Activated CD4-positive, alpha-beta T cell treated with anti-CD3 and anti-CD28 coated beads for 1 hour (primary cell): ENCODE measurements around the gene TRAT1.
"Not testable (repeated sequence)": the region's sequence is repeated elsewhere in the genome, so short reads cannot be mapped to it uniquely, and the experiment has no call there.

Source experiments
- DNase-seq: peaks from one replicate; pipeline ENCODE4 v3.0.0-alpha.2; 2020

The TRAT1 gene, protein sequence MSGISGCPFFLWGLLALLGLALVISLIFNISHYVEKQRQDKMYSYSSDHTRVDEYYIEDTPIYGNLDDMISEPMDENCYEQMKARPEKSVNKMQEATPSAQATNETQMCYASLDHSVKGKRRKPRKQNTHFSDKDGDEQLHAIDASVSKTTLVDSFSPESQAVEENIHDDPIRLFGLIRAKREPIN

DNA sequence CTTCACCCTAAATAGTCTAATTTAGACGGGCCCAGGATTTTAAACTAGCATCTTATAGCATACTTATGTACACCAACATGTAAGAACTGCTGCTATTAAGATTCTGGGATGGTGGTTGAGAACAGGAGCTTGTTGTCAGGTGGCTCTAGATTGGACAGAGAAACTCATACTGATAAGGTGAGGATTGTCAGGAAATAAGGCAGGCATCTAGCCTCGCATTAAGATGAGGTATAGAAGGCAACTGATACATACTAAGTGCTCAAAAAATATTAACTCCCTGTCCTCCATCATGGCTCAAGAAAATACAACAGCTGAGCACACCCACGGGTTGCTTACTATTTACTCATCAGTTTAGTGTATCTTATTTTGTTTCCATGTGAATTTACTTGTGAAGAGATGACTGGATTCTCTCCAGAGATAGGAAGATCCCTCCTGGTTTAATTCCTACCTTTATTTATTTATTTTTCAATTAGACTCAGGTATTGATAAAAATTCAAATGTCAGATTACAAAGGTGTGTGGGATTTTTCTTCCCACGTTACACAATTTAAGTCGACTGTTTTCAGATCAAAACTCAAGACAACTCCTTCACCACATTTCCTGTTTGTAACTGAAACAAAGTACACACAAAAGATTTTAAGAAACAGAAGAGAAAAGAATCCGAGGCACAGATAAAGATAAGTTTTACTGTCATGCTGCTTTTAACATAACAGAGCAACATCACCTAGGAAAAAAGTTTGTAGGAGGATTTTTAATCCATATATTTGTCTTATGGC lies at the start of gene TRAT1:
Gene TRAT1 (plus strand): TSS at position 664 of the 775 bp plus-strand sequence. CDS start 142 bp downstream, outside the sequence.
- DNase-seq = no peak

DNA sequence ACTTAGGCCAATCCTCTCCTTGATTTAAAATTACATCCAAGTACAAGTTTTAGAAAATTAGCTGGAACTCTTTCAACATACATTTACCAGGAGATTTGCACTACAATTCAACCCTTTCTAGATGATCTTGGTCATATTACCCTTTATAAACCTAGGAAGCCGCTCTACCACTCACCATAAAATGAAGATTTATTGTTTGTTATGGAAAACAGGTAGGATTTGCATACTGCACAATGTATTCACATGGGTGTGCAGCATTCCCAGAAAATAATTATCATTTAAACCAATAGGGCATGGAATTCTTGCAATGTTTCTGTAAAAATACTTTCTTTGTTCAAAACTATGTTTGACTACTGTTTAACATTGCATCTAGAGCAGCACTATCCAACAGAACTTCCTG lies 46.9 kb upstream of the TRAT1 start:
- no peak for DNase-seq

GRCh38 chr3:108779496-108779895 lies 43.1 kb upstream of the TRAT1 start:
- no peak for DNase-seq

DNA sequence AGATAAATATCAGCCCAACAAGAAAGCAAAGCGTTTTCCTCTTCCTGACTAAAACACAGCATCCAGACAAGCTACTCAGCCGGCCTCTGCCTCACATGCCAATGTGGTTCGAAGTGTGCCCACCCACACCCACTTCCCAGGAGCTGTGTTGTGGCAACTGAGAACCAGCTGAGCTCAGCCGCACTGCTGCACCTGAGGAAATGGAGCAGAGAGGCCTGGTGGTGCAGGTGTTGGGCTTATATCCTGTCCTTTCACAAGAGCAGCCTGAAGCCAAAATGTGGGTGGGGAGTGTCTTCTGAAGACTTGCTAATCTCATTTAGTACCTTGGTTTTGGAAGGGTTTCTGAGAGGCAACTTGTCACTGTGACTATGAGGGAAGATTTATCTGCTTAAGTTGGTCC lies 42.4 kb upstream of the TRAT1 start:
- no peak for DNase-seq

- DNase-seq = no peak
These were observed 31.1 kb upstream of the TRAT1 start for GRCh38 chr3:108791473-108791872.

- no peak for DNase-seq
These were observed 18.1 kb upstream of the TRAT1 start for GRCh38 chr3:108804437-108804836.

DNA sequence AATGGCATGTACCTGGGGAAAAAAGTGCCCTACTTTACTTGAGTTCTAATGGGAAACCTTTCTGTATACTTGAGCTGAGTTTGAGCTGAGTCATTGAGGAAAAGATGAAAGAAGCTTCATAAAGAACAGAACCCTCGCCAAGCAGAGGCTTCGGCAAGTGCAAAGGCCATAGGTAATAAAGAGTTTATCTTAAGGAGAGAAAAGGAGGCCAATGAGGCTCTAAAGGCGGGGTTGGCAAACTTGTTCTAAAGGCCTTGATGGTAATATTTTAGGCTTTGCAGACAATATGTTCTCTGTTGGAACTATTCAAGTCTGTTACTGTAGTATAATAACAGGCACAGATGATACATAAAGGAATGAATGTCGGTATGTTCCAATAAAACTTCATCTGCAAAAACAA lies 17.6 kb upstream of the TRAT1 start:
- no peak for DNase-seq

DNA sequence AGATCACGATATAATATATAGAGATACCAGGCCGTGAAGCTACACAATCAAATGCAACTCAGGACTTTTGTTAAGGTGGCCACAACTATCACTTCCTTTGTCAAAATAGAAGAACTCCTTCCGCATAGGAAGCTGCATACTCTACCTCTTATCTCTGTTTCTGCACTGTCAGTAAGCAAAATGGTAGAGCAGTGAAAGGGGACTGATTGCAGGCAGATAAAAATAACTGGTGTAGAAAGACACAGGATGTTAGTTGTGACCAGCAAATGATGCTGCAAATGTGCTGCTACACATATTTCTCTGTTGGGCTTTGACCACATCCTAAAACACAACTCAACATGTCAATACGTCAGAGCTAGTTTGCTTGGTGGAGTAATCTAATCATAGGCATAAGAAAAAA lies 16.3 kb upstream of the TRAT1 start:
- no peak for DNase-seq

DNA sequence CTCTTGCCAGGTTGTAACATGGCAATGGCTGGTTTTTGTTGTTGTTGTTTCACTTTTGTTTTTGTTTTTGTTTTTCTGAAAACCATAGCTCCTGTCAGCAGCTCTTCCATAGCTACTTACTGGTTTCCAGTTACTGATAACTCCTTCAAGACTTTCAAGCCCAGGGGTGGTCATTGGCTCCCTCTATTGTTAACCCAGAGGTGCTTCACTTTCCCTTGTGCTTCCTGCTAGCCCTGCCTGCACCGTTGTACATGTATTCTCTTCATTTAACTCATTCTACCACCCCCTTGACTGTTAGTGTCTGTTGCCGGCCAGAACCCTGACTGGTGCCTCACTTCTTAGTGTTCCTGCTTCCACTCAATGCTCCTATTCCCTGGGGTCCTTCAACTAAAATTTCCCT lies 4.2 kb upstream of the TRAT1 start:
- peak; percentile 33 for DNase-seq

- DNase-seq = no peak
These were observed 2.0 kb upstream of the TRAT1 start for GRCh38 chr3:108820586-108820985.

GRCh38 chr3:108823227-108823626 lies 641 bp downstream of the TRAT1 start:
- DNase-seq = no peak

- not testable (repeated sequence) for DNase-seq
These were observed 1.2 kb downstream of the TRAT1 start for GRCh38 chr3:108823803-108824202.

DNA sequence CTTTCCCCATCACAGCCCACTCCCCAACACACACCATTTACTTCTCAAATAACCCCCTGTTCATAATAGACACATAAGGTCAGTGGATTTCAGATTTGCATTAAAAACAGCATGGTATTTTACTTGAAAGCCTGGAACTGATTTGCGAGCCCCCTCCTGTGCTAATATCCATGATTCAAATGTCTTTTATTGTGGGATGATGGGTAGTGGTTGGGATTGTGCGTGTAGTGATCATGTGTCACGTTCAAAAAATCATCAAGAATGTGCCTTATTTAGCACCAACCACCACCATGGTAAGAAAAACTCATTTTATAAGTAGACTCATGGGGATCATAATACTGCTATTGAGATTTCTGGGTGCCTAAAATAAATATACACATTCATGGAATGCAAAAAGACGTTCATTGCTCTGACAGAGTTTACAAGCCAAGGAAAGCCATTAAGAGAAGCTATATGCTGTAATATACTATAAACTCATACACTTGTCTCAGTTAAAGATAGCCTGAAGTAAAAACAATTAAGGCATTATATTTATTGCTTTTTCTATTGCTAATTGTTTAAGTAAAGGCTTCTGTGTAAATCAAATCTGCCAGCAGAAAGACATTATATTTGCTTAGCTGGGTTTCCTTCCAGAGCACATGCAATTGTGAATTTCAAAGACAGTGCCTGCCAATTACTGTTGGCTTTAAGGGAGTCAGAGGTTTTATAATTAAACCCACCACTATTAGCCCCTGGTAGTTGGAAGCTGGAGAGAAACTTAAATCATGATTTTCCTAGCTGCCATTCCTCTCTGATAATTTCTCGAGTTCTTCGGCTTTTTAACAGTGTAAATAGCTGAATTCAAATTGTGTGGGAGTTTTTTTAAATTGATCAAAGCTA lies 4.0 kb downstream of the TRAT1 start:
- no peak for DNase-seq

GRCh38 chr3:108830381-108830780 lies 7.8 kb downstream of the TRAT1 start:
- no peak for DNase-seq

GRCh38 chr3:108830991-108831614 lies 8.5 kb downstream of the TRAT1 start:
- no peak for DNase-seq

GRCh38 chr3:108833611-108834010 lies 11.0 kb downstream of the TRAT1 start:
- DNase-seq = no peak

- DNase-seq = no peak
These were observed 12.0 kb downstream of the TRAT1 start for GRCh38 chr3:108834551-108834950.

GRCh38 chr3:108835101-108835500 lies 12.5 kb downstream of the TRAT1 start:
- DNase-seq = no peak

DNA sequence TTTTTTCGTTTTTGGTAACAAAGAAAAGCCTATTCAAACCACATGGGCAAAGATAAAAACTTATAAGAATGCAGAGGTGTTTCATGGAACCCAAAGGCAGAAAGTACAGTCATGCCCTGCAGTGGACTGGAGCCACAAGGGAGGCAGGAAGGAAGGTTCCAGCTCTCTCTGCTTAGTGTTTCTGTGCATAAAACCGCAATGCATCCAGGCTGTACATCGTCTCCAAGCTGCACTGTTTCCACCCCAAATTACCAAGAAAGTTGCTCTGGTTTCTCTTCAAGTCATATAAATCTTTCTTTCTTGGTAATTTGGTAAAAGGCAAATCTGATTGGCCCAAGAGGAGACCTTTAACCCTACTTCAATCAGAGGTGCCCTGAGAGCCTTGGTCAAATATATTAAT lies 15.8 kb downstream of the TRAT1 start:
- DNase-seq = no peak

DNA sequence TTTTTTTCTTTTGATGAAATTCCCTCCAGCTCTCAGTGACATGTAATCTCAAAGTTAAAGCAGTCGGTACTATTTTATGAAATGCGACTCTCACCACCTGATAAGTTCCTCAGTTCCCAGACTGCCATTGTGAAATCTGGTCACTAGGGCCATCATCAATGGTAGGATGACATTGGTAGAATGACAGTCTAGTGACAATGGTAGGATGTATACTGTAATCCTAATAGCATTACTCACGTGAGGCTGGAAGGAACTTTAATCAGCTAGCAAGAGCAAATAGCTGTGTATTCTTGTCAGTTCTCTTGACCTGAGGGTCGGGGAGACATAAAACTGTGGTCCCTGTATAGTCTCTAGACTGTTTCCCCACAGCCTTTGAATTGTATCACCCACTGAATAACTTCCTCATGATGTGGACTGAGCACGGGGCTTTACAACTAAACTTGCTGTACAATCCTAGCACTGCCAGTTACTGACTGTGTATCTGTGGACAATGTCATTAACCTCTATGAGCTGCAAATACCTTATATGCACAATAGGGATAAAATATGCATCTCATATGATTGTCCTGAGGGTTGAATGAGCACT lies 23.2 kb downstream of the TRAT1 start:
- DNase-seq = no peak

GRCh38 chr3:108847187-108847586 lies 24.6 kb downstream of the TRAT1 start:
- DNase-seq = no peak

GRCh38 chr3:108849075-108849474 lies 26.5 kb downstream of the TRAT1 start:
- no peak for DNase-seq

DNA sequence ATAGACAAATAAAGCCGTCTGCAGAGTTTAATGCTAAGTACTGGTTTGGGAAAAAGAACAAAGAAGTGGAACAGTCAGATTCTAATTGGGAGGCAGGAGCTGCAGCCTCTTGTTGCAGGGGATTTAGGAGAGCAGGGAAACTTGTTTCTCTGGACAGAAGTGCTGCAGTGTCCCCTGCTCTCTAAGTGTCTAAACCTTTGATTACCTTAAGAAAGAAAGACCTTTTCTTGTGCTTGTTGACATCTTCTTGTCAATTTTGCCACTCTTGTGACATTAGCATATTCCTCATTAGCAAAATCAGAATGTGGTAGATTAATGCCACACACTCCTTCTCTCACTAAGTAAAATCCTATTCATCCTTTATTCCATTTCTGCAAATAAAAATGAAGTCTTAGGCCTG lies 38.8 kb downstream of the TRAT1 start:
- DNase-seq = no peak
